Stimulated activated naive B cell treated with anti-CD40 and anti-IgM and Interleukin-4, amounts not matched to agents 10 μg/mL and 1 μg/mL and 100 μg/mL, for 72 hours (primary cell): Measurements from ENCODE around the gene OXSR1.
"Not testable (repeated sequence)": the region's sequence is repeated elsewhere in the genome, so short reads cannot be mapped to it uniquely, and the experiment has no call there.

Experiments
- ATAC-seq, 2 donors: fragments of 150-1000 bp; cut with Tn5 transposase; replicated peaks; 2 replicates each; pipeline ENCODE4 v1.10.0; 2021; ENCODE audit warnings: moderate library complexity in 1 of 2
- DNase-seq: peaks from one replicate; pipeline ENCODE4 v3.0.0; 2021
- H3K27ac Mint-ChIP-seq: one replicate; pipeline ENCODE4 v1.8.0; 2022; ENCODE audit warnings: mild to moderate bottlenecking, mixed read lengths
- H3K27me3 Mint-ChIP-seq, 2 donors: one replicate each; pipeline ENCODE4 v1.8.0; 2022; ENCODE audit warnings: mixed read lengths in 2 of 2
- H3K36me3 Mint-ChIP-seq, 2 donors: one replicate each; pipeline ENCODE4 v1.8.0; 2022; ENCODE audit warnings: mixed read lengths in 2 of 2, mild to moderate bottlenecking in 1 of 2
- H3K4me1 Mint-ChIP-seq, 2 donors: one replicate each; pipeline ENCODE4 v1.8.0; 2022; ENCODE audit warnings: mixed read lengths in 2 of 2, mild to moderate bottlenecking in 1 of 2
- H3K4me3 Mint-ChIP-seq, 2 donors: one replicate each; pipeline ENCODE4 v1.8.0; 2022; ENCODE audit warnings: mild to moderate bottlenecking in 2 of 2, mixed read lengths in 2 of 2, moderate library complexity in 1 of 2
- H3K9me3 Mint-ChIP-seq, 2 donors: one replicate each; pipeline ENCODE4 v1.8.0; 2022; ENCODE audit warnings: mixed read lengths in 2 of 2, mild to moderate bottlenecking in 1 of 2

Gene OXSR1

GRCh38 chr3:38135621-38136277, 29.6 kb upstream of the OXSR1 start:
- H3K4me1 Mint-ChIP-seq, result peaks cover 41 to 68% of the 10 kb centered on the region in 2 donors
- not testable (repeated sequence) for DNase-seq, H3K9me3 Mint-ChIP-seq, ATAC-seq, H3K27me3 Mint-ChIP-seq
- peaks cover 16 to 42% of the 10 kb centered on the region in 2 donors for H3K36me3 Mint-ChIP-seq
- H3K27ac Mint-ChIP-seq, result peak overlapping the region; percentile 92
- peak overlapping the region; percentile 85 to 87 for H3K4me3 Mint-ChIP-seq

GRCh38 chr3:38136393-38136776, 29.0 kb upstream of the OXSR1 start:
- Mint-ChIP-seq H3K4me3 (peak overlapping the region; percentile 85 to 87), H3K4me1 (peaks cover 46 to 69% of the 10 kb centered on the region in 2 donors), H3K9me3 (no peaks in the 10 kb centered on the region), H3K27ac (peak overlapping the region; percentile 92), H3K36me3 (peaks cover 19 to 44% of the 10 kb centered on the region in 2 donors), H3K27me3 (no peaks in the 10 kb centered on the region)
- ATAC-seq (peak in 1 of 2 donors; percentile 4), DNase-seq (no peak)

- ATAC-seq (peak; percentile 90 to 93), DNase-seq (peak; percentile 97)
- peak within 1 kb of the TSS; percentile 92 for H3K27ac Mint-ChIP-seq
- no peaks in the 10 kb centered on the region for H3K27me3 Mint-ChIP-seq
- H3K4me3 Mint-ChIP-seq, result peak within 1 kb of the TSS; percentile 85 to 87
- H3K36me3 Mint-ChIP-seq, result peaks cover 22 to 44% of the 10 kb centered on the region in 2 donors
- peaks cover 50 to 75% of the 10 kb centered on the region in 2 donors for H3K4me1 Mint-ChIP-seq
- no peaks in the 10 kb centered on the region for H3K9me3 Mint-ChIP-seq
These were observed 28.3 kb upstream of the OXSR1 start, which contains the start of gene ACAA1 for GRCh38 chr3:38136777-38137614. Gene ACAA1, minus strand, starts transcription at chr3:38137127. Its CDS starts 92 bp downstream, at chr3:38137035.

- Mint-ChIP-seq H3K4me3 (peak overlapping the region; percentile 85 to 87), H3K4me1 (peaks cover 49 to 79% of the 10 kb centered on the region in 2 donors), H3K9me3 (no peaks in the 10 kb centered on the region), H3K36me3 (peaks cover 25 to 45% of the 10 kb centered on the region in 2 donors), H3K27ac (peak overlapping the region; percentile 92), H3K27me3 (no peaks in the 10 kb centered on the region)
- DNase-seq (peak; percentile 37), ATAC-seq (peak in 1 of 2 donors; percentile 21)
These were observed 27.6 kb upstream of the OXSR1 start for GRCh38 chr3:38137615-38138348.

GRCh38 chr3:38138349-38139190, 26.8 kb upstream of the OXSR1 start, which contains the start of gene MYD88:
Gene MYD88, plus strand, starts transcription at chr3:38138661. Its CDS starts 40 bp downstream, at chr3:38138701.
- peak; percentile 84 for DNase-seq
- H3K27me3 Mint-ChIP-seq, result no peaks in the 10 kb centered on the region
- no peaks in the 10 kb centered on the region for H3K9me3 Mint-ChIP-seq
- H3K4me1 Mint-ChIP-seq, result peaks cover 47 to 75% of the 10 kb centered on the region in 2 donors
- peak; percentile 66 to 68 for ATAC-seq
- peaks cover 25 to 43% of the 10 kb centered on the region in 2 donors for H3K36me3 Mint-ChIP-seq
- peak within 1 kb of the TSS; percentile 85 to 87 for H3K4me3 Mint-ChIP-seq
- H3K27ac Mint-ChIP-seq, result peak within 1 kb of the TSS; percentile 92

GRCh38 chr3:38139191-38139590, 26.1 kb upstream of the OXSR1 start:
- H3K27me3 Mint-ChIP-seq, result no peaks in the 10 kb centered on the region
- no peaks in the 10 kb centered on the region for H3K9me3 Mint-ChIP-seq
- peaks cover 50 to 79% of the 10 kb centered on the region in 2 donors for H3K4me1 Mint-ChIP-seq
- no peak for DNase-seq
- peaks cover 23 to 43% of the 10 kb centered on the region in 2 donors for H3K36me3 Mint-ChIP-seq
- ATAC-seq, result no peak
- H3K27ac Mint-ChIP-seq, result peak overlapping the region; percentile 92
- H3K4me3 Mint-ChIP-seq, result peak overlapping the region; percentile 85 to 87

GRCh38 chr3:38139652-38140051, 25.7 kb upstream of the OXSR1 start:
- Mint-ChIP-seq H3K36me3 (peaks cover 21 to 40% of the 10 kb centered on the region in 2 donors), H3K27me3 (no peaks in the 10 kb centered on the region), H3K4me3 (peak overlapping the region; percentile 85 to 87), H3K9me3 (no peaks in the 10 kb centered on the region), H3K4me1 (peaks cover 48 to 79% of the 10 kb centered on the region in 2 donors), H3K27ac (peak overlapping the region; percentile 92)
- ATAC-seq (no peak), DNase-seq (no peak)

- ATAC-seq, result no peak
- DNase-seq, result no peak
- Mint-ChIP-seq H3K4me3 (peak overlapping the region in 1 of 2 donors; percentile 23), H3K27ac (no peak overlapping the region), H3K9me3 (no peaks in the 10 kb centered on the region), H3K36me3 (peaks cover 18 to 34% of the 10 kb centered on the region in 2 donors), H3K27me3 (no peaks in the 10 kb centered on the region), H3K4me1 (peaks cover 42 to 71% of the 10 kb centered on the region in 2 donors)
These were observed 24.8 kb upstream of the OXSR1 start for GRCh38 chr3:38140326-38141172.

GRCh38 chr3:38141173-38141951, 24.0 kb upstream of the OXSR1 start:
- Mint-ChIP-seq H3K4me1 (peaks cover 36 to 63% of the 10 kb centered on the region in 2 donors), H3K36me3 (peaks cover 22 to 37% of the 10 kb centered on the region in 2 donors), H3K4me3 (no peak overlapping the region), H3K9me3 (peaks cover 2 to 3% of the 10 kb centered on the region in 2 donors), H3K27me3 (no peaks in the 10 kb centered on the region), H3K27ac (no peak overlapping the region)
- no peak for ATAC-seq
- DNase-seq, result no peak

GRCh38 chr3:38141952-38142273, 23.4 kb upstream of the OXSR1 start:
- ATAC-seq, result no peak

GRCh38 chr3:38142959-38143358, 22.4 kb upstream of the OXSR1 start:
- peaks cover 24 to 41% of the 10 kb centered on the region in 2 donors for H3K36me3 Mint-ChIP-seq

More at GRCh38 chr3:38141952-38142273, 23.4 kb upstream of the OXSR1 start:
- Mint-ChIP-seq H3K27me3 (no peaks in the 10 kb centered on the region), H3K4me3 (no peak overlapping the region), H3K36me3 (peaks cover 24 to 41% of the 10 kb centered on the region in 2 donors), H3K9me3 (peaks cover 4 to 6% of the 10 kb centered on the region in 2 donors), H3K4me1 (peaks cover 36 to 62% of the 10 kb centered on the region in 2 donors), H3K27ac (no peak overlapping the region)
- no peak for DNase-seq

GRCh38 chr3:38143511-38143910, 21.8 kb upstream of the OXSR1 start:
- DNase-seq (no peak), ATAC-seq (no peak)
- Mint-ChIP-seq H3K27me3 (no peaks in the 10 kb centered on the region), H3K36me3 (peaks cover 24 to 41% of the 10 kb centered on the region in 2 donors), H3K9me3 (peaks cover 4 to 6% of the 10 kb centered on the region in 2 donors), H3K4me3 (no peak overlapping the region), H3K27ac (no peak overlapping the region), H3K4me1 (peaks cover 31 to 58% of the 10 kb centered on the region in 2 donors)

More at GRCh38 chr3:38142959-38143358, 22.4 kb upstream of the OXSR1 start:
- Mint-ChIP-seq H3K4me1 (peaks cover 35 to 60% of the 10 kb centered on the region in 2 donors), H3K27ac (no peak overlapping the region), H3K9me3 (peaks cover 4 to 6% of the 10 kb centered on the region in 2 donors), H3K4me3 (no peak overlapping the region), H3K27me3 (no peaks in the 10 kb centered on the region)
- DNase-seq (no peak), ATAC-seq (no peak)
